GM12878 (cell line): ENCODE data around the gene COL28A1. TPM values are rescaled to one million over a fixed set of nuclear protein-coding genes. Genes with fewer than 3 reads are reported as not detected.

Source experiments
- ATAC-seq: fragments of 200-7000 bp; cut with Tn5 transposase; 3 replicates; pipeline ENCODE4 v1.9.1; 2020; ENCODE audit warnings: mild to moderate bottlenecking, moderate library complexity
- BruUV-seq: library from RNA; stranded (reverse); fragments of 400-500 nt; replicated peaks from 2 replicates; lab custom pipeline; 2021; lab: Mats Ljungman, UMichigan
- CTCF ChIA-PET: fragments of 300-600 bp; sonication (Branson Sonifier 250); formaldehyde crosslinking; extraction: SDS; loops from one replicate; lab custom pipeline; 2021; ENCODE audit warnings: inconsistent platforms; lab: Yijun Ruan, JAX
- POLR2A ChIA-PET: fragments of 350-600 bp; formaldehyde crosslinking; extraction: SDS; loops from one replicate; lab custom pipeline; 2021; ENCODE audit warnings: inconsistent platforms; lab: Charles Lee
- RAD21 ChIA-PET: fragments of 300-600 bp; sonication (Branson Sonifier 250); formaldehyde crosslinking; loops from one replicate; lab custom pipeline; 2023; ENCODE audit warnings: antibody characterized with exemption; ENCODE audit not compliant: unreplicated experiment; lab: Charles Lee
- SMC1A ChIA-PET: fragments of 300-600 bp; sonication (Branson Sonifier 250); formaldehyde crosslinking; loops from one replicate; lab custom pipeline; 2023; ENCODE audit not compliant: unreplicated experiment, uncharacterized antibody; lab: Charles Lee
- DNase-seq: peaks from one replicate; pipeline ENCODE4 v3.0.0-alpha.2; 2011; ENCODE audit warnings: low read depth, low spot score
- FAIRE-seq: peaks from 3 replicates; lab custom pipeline; 2011; peaks lifted over from hg19 to GRCh38; lab: Jason Lieb, UNC
- H2AFZ ChIP-seq: 2 replicates; pipeline ENCODE4 v1.6.0; 2011; ENCODE audit warnings: low read depth, low read length, control low read depth; ENCODE audit not compliant: control insufficient read depth
- H3K27ac ChIP-seq: 2 replicates; pipeline ENCODE4 v1.5.1; 2011; ENCODE audit warnings: control low read depth; ENCODE audit not compliant: control insufficient read depth, insufficient read depth
- H3K27me3 ChIP-seq, 2 experiments: replicated peaks in 1 of 2; 2 replicates each; pipeline versions ENCODE4 v1.6.0 to v1.6.1; 2011; ENCODE audit warnings: low read length in 1 of 2; ENCODE audit not compliant: control insufficient read depth in 2 of 2, insufficient read depth in 2 of 2
- H3K36me3 ChIP-seq, 2 experiments: 2 replicates each; pipeline ENCODE4 v1.5.1; 2011; ENCODE audit warnings: low read length in 1 of 2; ENCODE audit not compliant: control insufficient read depth in 2 of 2, insufficient read depth in 2 of 2
- H3K4me1 ChIP-seq: 2 replicates; pipeline ENCODE4 v1.6.1; 2011; ENCODE audit warnings: mild to moderate bottlenecking, low read length, moderate library complexity, mixed read lengths; ENCODE audit not compliant: control insufficient read depth, insufficient read depth
- H3K4me2 ChIP-seq: 2 replicates; pipeline ENCODE4 v1.6.0; 2011; ENCODE audit warnings: control low read depth; ENCODE audit not compliant: control insufficient read depth, insufficient read depth
- H3K4me3 ChIP-seq: fragments of 200-600 bp; sonication (generic); 2 replicates; pipeline ENCODE4 v1.5.1; 2016
- H3K79me2 ChIP-seq: 2 replicates; pipeline ENCODE4 v1.6.0; 2011; ENCODE audit warnings: low read length; ENCODE audit not compliant: control insufficient read depth, insufficient read depth
- H3K9ac ChIP-seq: 2 replicates; pipeline ENCODE4 v1.8.0; 2011; ENCODE audit warnings: low read length, control low read depth, mixed read lengths; ENCODE audit not compliant: control insufficient read depth, insufficient read depth
- H3K9me3 ChIP-seq: replicated peaks from 3 replicates; pipeline ENCODE4 v1.5.1; 2011; ENCODE audit warnings: mild to moderate bottlenecking, low read length; ENCODE audit not compliant: control insufficient read depth, insufficient read depth
- H4K20me1 ChIP-seq: 2 replicates; pipeline ENCODE4 v1.6.0; 2011; ENCODE audit not compliant: control insufficient read depth, insufficient read depth
- CBX3 ChIP-seq: fragments of 200-600 bp; sonication (generic); IDR thresholded peaks from 2 replicates; pipeline ENCODE4 v1.6.1; 2016; ENCODE audit warnings: low read depth, borderline replicate concordance
- ESRRA ChIP-seq: IDR thresholded peaks from 2 replicates; pipeline ENCODE4 v1.6.1; 2012; ENCODE audit warnings: mild to moderate bottlenecking, low read length, improper control_type of control experiment
- FOXM1 ChIP-seq: IDR thresholded peaks from 2 replicates; pipeline ENCODE4 v1.6.1; 2012; ENCODE audit warnings: low read depth, mild to moderate bottlenecking, inconsistent platforms, low read length, moderate library complexity
- IRF3 ChIP-seq: fragments of 450-650 bp; IDR thresholded peaks from 2 replicates; pipeline ENCODE4 v1.6.1; 2014; ENCODE audit warnings: mild to moderate bottlenecking
- NR2F1 ChIP-seq: fragments of 450-650 bp; conservative IDR thresholded peaks from 2 replicates; pipeline ENCODE4 v1.6.1; 2017; ENCODE audit warnings: mild to moderate bottlenecking
- NRF1 ChIP-seq: conservative IDR thresholded peaks from 2 replicates; pipeline ENCODE4 v1.6.1; 2011; ENCODE audit warnings: mild to moderate bottlenecking, low read depth, low read length, improper control_type of control experiment
- PAX8 ChIP-seq: fragments of 450-650 bp; IDR thresholded peaks from 2 replicates; pipeline ENCODE4 v1.6.1; 2017; ENCODE audit warnings: mild to moderate bottlenecking, moderate library complexity
- RAD51 ChIP-seq: fragments of 450-650 bp; IDR thresholded peaks from 2 replicates; pipeline ENCODE4 v1.6.1; 2016; ENCODE audit warnings: moderate library complexity, mild to moderate bottlenecking, inconsistent platforms
- SP1 ChIP-seq: IDR thresholded peaks from one replicate; pipeline ENCODE4 v1.6.1; 2011; ENCODE audit warnings: low read depth, low read length
- STAT1 ChIP-seq: fragments of 450-650 bp; conservative IDR thresholded peaks from 2 replicates; pipeline ENCODE4 v1.6.1; 2014; ENCODE audit warnings: antibody characterized with exemption, mild to moderate bottlenecking
- SUPT20H ChIP-seq: IDR thresholded peaks from 2 replicates; pipeline ENCODE4 v1.6.1; 2011; ENCODE audit warnings: low read depth, mild to moderate bottlenecking, low read length, moderate library complexity, borderline replicate concordance; ENCODE audit not compliant: control insufficient read depth
- WGBS: methylation state at CpG from one replicate; pipeline ENCODE4 v1.1.6; 2016; ENCODE audit warnings: low lambda C conversion rate; ENCODE audit not compliant: insufficient replicate concordance, insufficient coverage; ENCODE audit errors: missing lambda C conversion rate; 5-methylcytosine and 5-hydroxymethylcytosine counted together
- in situ Hi-C: fragments of 300-500 bp; cut with MboI; formaldehyde crosslinking; loops from 9 replicates; pipeline ENCODE4 v1.14.3; 2018; ENCODE audit warnings: mixed read lengths
- intact Hi-C: fragments of 100-400 bp; cut with micrococcal nuclease; formaldehyde crosslinking; loops from one replicate; pipeline ENCODE4 v1.14.2; 2022; ENCODE audit not compliant: unreplicated experiment
- polyA plus RNA-seq, 11 experiments: library from polyadenylated mRNA; depleted of rRNA in 4 of 11; unstranded in 6 of 11; stranded (reverse) in 5 of 11; fragments of >200 nt; fragmentation: Nextera tagmentation in 4 of 11; fragmentation: Illumina TruSeq in 1 of 11; extraction: Ambion mirVana in 4 of 11; extraction: Trizol in 1 of 11; gene quantifications; 1 replicate in 1 of 11; 2 replicates in 10 of 11; pipeline versions ENCODE4 v1.2.1 to v1.2.3, GENCODE V29; 2011 to 2016; ENCODE audit warnings: inconsistent platforms in 2 of 11, missing spikeins in 2 of 11, low read depth in 1 of 11
- total RNA-seq, 4 experiments: library from RNA; depleted of rRNA in 3 of 4; stranded (reverse); fragments of >200 nt in 3 of 4; fragmentation: Illumina TruSeq in 1 of 4; extraction: Trizol in 1 of 4; gene quantifications; 2 replicates each; pipeline versions ENCODE4 v1.2.1 to v1.2.3, GENCODE V29; 2013 to 2021
- TF ChIP-seq, protein P1 (sequence below), 3 experiments: IDR thresholded peaks in 2 of 3; conservative IDR thresholded peaks in 1 of 3; 2 replicates each; pipeline ENCODE4 v1.5.1; 2011; ENCODE audit warnings: low read depth in 3 of 3, low read length in 3 of 3, mild to moderate bottlenecking in 3 of 3, control low read depth in 2 of 3, moderate library complexity in 2 of 3, inconsistent platforms in 1 of 3, mixed read lengths in 1 of 3; ENCODE audit not compliant: control insufficient read depth in 2 of 3, insufficient read depth in 1 of 3; ENCODE audit errors: extremely low read depth in 1 of 3

The COL28A1 gene
- total and polyA plus RNA-seq, 10 of the 15 experiments (the other 5 are each of a cell fraction or from before 2014, with no cell fraction given) = 0.05 to 0.22 TPM; not detected in 8

DNA sequence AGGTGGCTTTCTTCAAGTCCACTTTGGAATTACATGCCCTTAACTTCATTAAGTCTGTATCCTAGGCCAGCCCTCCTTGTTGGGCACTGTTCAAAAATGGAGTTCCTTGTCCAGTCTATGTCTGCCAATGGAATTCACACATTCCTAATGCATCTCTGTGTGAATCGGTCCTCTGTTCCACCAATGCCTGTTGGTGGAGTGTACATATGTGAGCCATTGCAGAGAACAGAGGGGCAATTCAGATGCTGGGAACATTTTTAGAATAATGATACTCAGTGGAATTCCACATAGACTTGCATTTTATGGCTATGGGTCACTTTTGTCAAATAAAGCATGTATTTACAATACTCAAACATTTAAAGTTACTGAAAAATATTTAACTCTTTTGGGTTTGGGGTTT is 108.3 kb downstream of the COL28A1 start:
- Histone ChIP-seq H3K27me3 (no peaks in the 10 kb centered on the region; a peak in 2 of 4 replicates), H3K27ac (no peak overlapping the region), H3K9me3 (no peaks in the 10 kb centered on the region), H3K4me2 (no peak overlapping the region), H3K36me3 (no peaks in the 10 kb centered on the region), H4K20me1 (no peaks in the 10 kb centered on the region), H3K79me2 (no peaks in the 10 kb centered on the region), H2AFZ (no peak overlapping the region), H3K4me3 (no peak overlapping the region), H3K4me1 (no peaks in the 10 kb centered on the region), H3K9ac (no peak overlapping the region)
- intact Hi-C loops = no loop called here
- FAIRE-seq (no peak), ATAC-seq (no peak), DNase-seq (no peak)
- ChIA-PET CTCF (interaction anchor here (0.6 to 1.3 kb wide), 2 partner anchors 156 to 790 kb away, joined by 3 read pairs; no protein-coding TSS in a partner anchor), SMC1A (interaction anchor here (1.0 to 1.5 kb wide), 3 partner anchors 11 to 333 kb away, joined by 3 to 6 read pairs (median 3); no protein-coding TSS in a partner anchor), POLR2A (no interaction called here), RAD21 (no interaction called here)
- no TSS peak for BruUV-seq
- no peak for TF ChIP-seq STAT1
- no peak for TF ChIP-seq NR2F1
- TF ChIP-seq FOXM1 = no peak
- TF ChIP-seq NRF1 = no peak
- no peak for TF ChIP-seq SP1
- TF ChIP-seq, protein P1, sequence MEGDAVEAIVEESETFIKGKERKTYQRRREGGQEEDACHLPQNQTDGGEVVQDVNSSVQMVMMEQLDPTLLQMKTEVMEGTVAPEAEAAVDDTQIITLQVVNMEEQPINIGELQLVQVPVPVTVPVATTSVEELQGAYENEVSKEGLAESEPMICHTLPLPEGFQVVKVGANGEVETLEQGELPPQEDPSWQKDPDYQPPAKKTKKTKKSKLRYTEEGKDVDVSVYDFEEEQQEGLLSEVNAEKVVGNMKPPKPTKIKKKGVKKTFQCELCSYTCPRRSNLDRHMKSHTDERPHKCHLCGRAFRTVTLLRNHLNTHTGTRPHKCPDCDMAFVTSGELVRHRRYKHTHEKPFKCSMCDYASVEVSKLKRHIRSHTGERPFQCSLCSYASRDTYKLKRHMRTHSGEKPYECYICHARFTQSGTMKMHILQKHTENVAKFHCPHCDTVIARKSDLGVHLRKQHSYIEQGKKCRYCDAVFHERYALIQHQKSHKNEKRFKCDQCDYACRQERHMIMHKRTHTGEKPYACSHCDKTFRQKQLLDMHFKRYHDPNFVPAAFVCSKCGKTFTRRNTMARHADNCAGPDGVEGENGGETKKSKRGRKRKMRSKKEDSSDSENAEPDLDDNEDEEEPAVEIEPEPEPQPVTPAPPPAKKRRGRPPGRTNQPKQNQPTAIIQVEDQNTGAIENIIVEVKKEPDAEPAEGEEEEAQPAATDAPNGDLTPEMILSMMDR (IDR thresholded peaks at IDR 0.05 in 2 of 3, conservative IDR thresholded peaks at IDR 0.05 in 1 of 3; ENCODE audit: control insufficient read depth in 2 of 3, extremely low read depth in 1 of 3, insufficient read depth in 1 of 3, low read depth in 3 of 3, low read length in 3 of 3) = no peak
- TF ChIP-seq CBX3 = no peak
- TF ChIP-seq PAX8 = no peak
- TF ChIP-seq IRF3 = no peak
- TF ChIP-seq RAD51 = no peak
- TF ChIP-seq ESRRA = no peak
- no peak for TF ChIP-seq SUPT20H
- in situ Hi-C loops = loop anchor here (10.0 kb wide), 2 partner anchors 337 to 797 kb away; no protein-coding TSS in a partner anchor
- 76% methylated on average over 1 of the region's 1 CpG for WGBS
